AG09309 (cell line): ENCODE data around the gene IGFN1.

ENCODE experiments used
- DNase-seq: peaks from one replicate; pipeline ENCODE4 v3.0.0-alpha.2; 2010; ENCODE audit warnings: low read depth
- H3K4me3 ChIP-seq: 2 replicates; pipeline ENCODE4 v1.5.1; 2011; ENCODE audit warnings: mild to moderate bottlenecking, low read depth, low read length, moderate library complexity; ENCODE audit not compliant: control insufficient read depth
- CTCF ChIP-seq: IDR thresholded peaks from 2 replicates; pipeline ENCODE4 v1.5.1; 2011; ENCODE audit warnings: mild to moderate bottlenecking, low read depth, low read length, inconsistent platforms; ENCODE audit not compliant: insufficient read depth, control insufficient read depth; ENCODE audit errors: missing control alignments

IGFN1 gene

GRCh38 chr1:201191653-201192260 is 1.1 kb downstream of the IGFN1 start:
- no peak for TF ChIP-seq CTCF
- no peak overlapping the region for H3K4me3 ChIP-seq
- peak; percentile 60 for DNase-seq

GRCh38 chr1:201192261-201192788 is 1.7 kb downstream of the IGFN1 start:
- H3K4me3 ChIP-seq: no peak overlapping the region
- DNase-seq: no peak
- no peak for TF ChIP-seq CTCF

GRCh38 chr1:201194046-201194445 is 3.4 kb downstream of the IGFN1 start:
- no peak for TF ChIP-seq CTCF
- no peak overlapping the region for H3K4me3 ChIP-seq
- no peak for DNase-seq

GRCh38 chr1:201198598-201198997 is 8.0 kb downstream of the IGFN1 start:
- no peak overlapping the region for H3K4me3 ChIP-seq
- TF ChIP-seq CTCF: no peak
- DNase-seq: no peak

GRCh38 chr1:201205036-201205435 is 14.4 kb downstream of the IGFN1 start:
- H3K4me3 ChIP-seq: no peak overlapping the region
- DNase-seq: no peak
- TF ChIP-seq CTCF: no peak

GRCh38 chr1:201206176-201206575 is 15.6 kb downstream of the IGFN1 start:
- TF ChIP-seq CTCF: no peak
- H3K4me3 ChIP-seq: no peak overlapping the region
- DNase-seq: no peak
